HFF-Myc (cell line): ENCODE data around the gene APCDD1.
"Not testable (repeated sequence)": the region's sequence is repeated elsewhere in the genome, so short reads cannot be mapped to it uniquely, and the experiment has no call there.

Source experiments
- DNase-seq: peaks from one replicate; pipeline ENCODE4 v3.0.0-alpha.2; 2011; ENCODE audit warnings: low read depth; ENCODE audit errors: extremely low read depth
- H3K4me3 ChIP-seq: replicated peaks from 2 replicates; pipeline ENCODE4 v1.5.1; 2011; ENCODE audit warnings: low read depth, mild to moderate bottlenecking, control low read depth, low read length
- CTCF ChIP-seq: IDR thresholded peaks from 2 replicates; pipeline ENCODE4 v1.5.1; 2012; ENCODE audit warnings: mild to moderate bottlenecking, low read depth, low read length, control low read depth; ENCODE audit errors: missing control alignments

Gene APCDD1

GRCh38 chr18:10495936-10496335 lies 41.5 kb downstream of the APCDD1 start:
- H3K4me3 ChIP-seq, result no peak overlapping the region
- TF ChIP-seq CTCF, result no peak
- DNase-seq, result no peak

- DNase-seq, result no peak
- TF ChIP-seq CTCF, result no peak
- no peak overlapping the region for H3K4me3 ChIP-seq
Measured at GRCh38 chr18:10497206-10497749, 42.8 kb downstream of the APCDD1 start.

DNA sequence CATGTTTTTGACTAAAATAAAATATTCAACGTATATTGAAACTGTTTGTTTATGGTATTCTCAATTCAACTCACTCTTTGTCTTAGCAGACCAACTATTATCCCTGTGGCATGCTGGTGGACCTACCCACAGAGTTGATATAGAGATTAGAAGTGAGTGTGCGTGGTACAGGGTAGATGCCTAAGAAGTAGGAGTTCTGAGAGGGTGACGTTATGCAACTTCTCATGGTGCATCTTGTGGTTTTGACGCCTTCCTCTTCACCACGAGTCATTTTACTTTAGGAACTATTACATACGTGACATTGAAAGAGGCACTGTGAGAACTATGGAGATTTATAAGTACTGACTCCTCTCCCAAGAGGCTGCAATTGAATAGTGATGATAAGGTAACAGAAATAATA lies 44.8 kb downstream of the APCDD1 start:
- no peak for DNase-seq
- no peak overlapping the region for H3K4me3 ChIP-seq
- TF ChIP-seq CTCF, result no peak

DNA sequence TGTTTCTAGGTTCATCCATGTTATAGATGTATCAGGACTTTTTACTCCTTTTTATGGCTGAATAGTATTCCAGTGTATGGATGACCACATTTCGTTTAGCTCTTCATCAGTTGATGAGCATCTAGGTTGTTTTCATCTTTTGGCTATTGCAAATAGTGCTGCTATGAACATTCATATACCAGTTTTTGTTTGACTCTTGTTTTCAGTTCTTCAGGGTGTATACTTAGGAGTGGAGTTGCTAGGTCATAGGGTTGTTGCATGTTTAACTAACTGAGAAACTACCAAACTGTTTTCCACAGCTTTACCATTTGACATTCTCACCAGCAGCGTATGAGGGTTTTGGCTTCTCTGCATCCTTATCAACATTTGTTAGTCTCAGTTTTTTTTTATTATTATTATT lies 45.6 kb downstream of the APCDD1 start:
- TF ChIP-seq CTCF, result no peak
- DNase-seq, result no peak
- no peak overlapping the region for H3K4me3 ChIP-seq

DNA sequence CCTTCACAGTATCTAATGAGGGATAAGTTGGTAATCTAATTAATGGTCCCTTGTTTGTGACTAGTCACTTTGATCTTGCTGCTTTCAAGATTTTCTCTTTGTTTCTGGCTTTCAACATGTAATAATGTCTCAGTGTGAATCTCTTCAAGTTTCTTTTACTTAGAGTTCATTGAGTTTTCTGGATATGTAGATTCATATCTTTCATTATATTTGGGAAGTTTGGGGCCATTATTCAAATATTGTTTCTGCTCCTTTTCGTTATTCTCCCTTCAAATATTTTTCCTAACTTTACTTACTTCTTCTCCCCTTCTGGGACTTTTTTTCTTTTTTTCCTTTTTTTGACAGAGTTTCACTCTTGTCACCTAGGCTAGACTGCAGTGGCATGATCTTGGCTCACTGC lies 50.3 kb downstream of the APCDD1 start:
- no peak for DNase-seq
- no peak overlapping the region for H3K4me3 ChIP-seq
- TF ChIP-seq CTCF, result no peak

DNA sequence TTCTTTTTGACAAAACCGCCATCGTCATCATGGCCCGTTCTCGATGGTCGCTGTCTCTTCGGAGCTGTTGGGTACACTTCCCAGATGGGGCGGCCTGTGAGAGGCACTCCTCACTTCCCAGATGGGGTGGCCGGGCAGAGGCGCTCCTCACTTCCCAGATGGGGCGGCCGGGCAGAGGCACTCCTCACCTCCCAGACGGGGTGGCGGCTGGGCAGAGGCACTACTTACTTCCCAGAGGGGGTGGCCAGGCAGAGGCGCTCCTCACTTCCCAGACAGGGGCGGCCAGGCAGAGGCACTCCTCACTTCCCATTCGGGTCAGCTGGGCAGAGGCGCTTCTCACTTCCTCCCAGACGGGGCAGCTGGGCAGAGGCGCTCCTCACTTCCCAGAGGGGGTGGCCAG lies 51.5 kb downstream of the APCDD1 start:
- H3K4me3 ChIP-seq, DNase-seq: not testable (repeated sequence)

GRCh38 chr18:10508591-10508990 lies 54.2 kb downstream of the APCDD1 start:
- no peak for TF ChIP-seq CTCF
- no peak for DNase-seq
- H3K4me3 ChIP-seq, result no peak overlapping the region

DNA sequence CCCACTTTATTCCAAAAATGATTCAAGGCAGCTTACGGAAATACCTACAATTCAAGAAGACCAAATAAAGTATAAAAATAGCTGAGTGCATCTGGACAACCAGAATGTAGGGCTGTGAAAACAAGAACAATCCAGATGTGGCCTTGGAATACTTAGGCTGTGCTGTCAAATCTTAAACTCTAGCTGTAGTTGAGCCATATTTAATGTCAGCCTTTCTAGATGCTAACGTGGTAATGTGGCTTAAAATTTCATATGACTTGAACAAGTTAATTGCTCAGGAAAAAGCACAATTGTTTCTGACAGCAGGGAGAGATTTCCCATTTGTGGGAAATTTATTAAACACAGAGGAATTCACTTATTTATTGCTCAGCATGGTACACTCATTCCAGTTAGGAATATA lies 56.8 kb downstream of the APCDD1 start:
- no peak overlapping the region for H3K4me3 ChIP-seq
- no peak for TF ChIP-seq CTCF
- no peak for DNase-seq
